IPS-20b (cell line): ENCODE data around the gene CDC73.
"Not testable (repeated sequence)": the region's sequence is repeated elsewhere in the genome, so short reads cannot be mapped to it uniquely, and the experiment has no call there.

Experiments used
- H3K27ac ChIP-seq: one replicate; pipeline ENCODE4 v1.5.1; 2013; ENCODE audit warnings: low read length
- H3K27me3 ChIP-seq: 2 replicates; pipeline ENCODE4 v1.6.1; 2013; ENCODE audit warnings: mild to moderate bottlenecking, low read length, inconsistent platforms; ENCODE audit not compliant: insufficient read depth
- H3K36me3 ChIP-seq: 2 replicates; pipeline ENCODE4 v1.6.1; 2013; ENCODE audit warnings: low read depth, mild to moderate bottlenecking, inconsistent platforms, low read length, moderate library complexity; ENCODE audit not compliant: insufficient read depth
- H3K4me1 ChIP-seq: 2 replicates; pipeline ENCODE4 v1.6.1; 2013; ENCODE audit warnings: mild to moderate bottlenecking, control low read depth, inconsistent platforms, low read length, moderate library complexity; ENCODE audit not compliant: insufficient read depth
- H3K4me3 ChIP-seq: 2 replicates; pipeline ENCODE4 v1.5.1; 2013; ENCODE audit warnings: mild to moderate bottlenecking, low read length, inconsistent platforms
- H3K9ac ChIP-seq: 2 replicates; pipeline ENCODE4 v1.6.1; 2013; ENCODE audit warnings: low read depth, mild to moderate bottlenecking, inconsistent platforms, low read length, moderate library complexity
- H3K9me3 ChIP-seq: 2 replicates; pipeline ENCODE4 v1.6.1; 2013; ENCODE audit warnings: mild to moderate bottlenecking, low read depth, low read length, inconsistent platforms; ENCODE audit not compliant: insufficient read depth

Gene CDC73

GRCh38 chr1:193211539-193211938 is 89.7 kb downstream of the CDC73 start:
- Histone ChIP-seq H3K36me3 (peaks cover 37% of the 10 kb centered on the region), H3K27ac (no peak overlapping the region), H3K4me3 (no peak overlapping the region)

GRCh38 chr1:193212637-193213036 is 90.8 kb downstream of the CDC73 start:
- H3K27me3 ChIP-seq, result no peaks in the 10 kb centered on the region
- H3K4me1 ChIP-seq, result peaks cover 11% of the 10 kb centered on the region; the same call in 1 of the 2 replicates
- H3K4me3 ChIP-seq, result no peak overlapping the region
- no peaks in the 10 kb centered on the region for H3K9me3 ChIP-seq
- H3K36me3 ChIP-seq, result peaks cover 32% of the 10 kb centered on the region
- no peak overlapping the region for H3K27ac ChIP-seq
- H3K9ac ChIP-seq, result no peak overlapping the region

More at GRCh38 chr1:193211539-193211938, 89.7 kb downstream of the CDC73 start:
- H3K27me3 ChIP-seq, result no peaks in the 10 kb centered on the region
- peaks cover 6% of the 10 kb centered on the region; the same call in 1 of the 2 replicates for H3K4me1 ChIP-seq
- peaks cover 6% of the 10 kb centered on the region; the same call in 1 of the 2 replicates for H3K9me3 ChIP-seq
- H3K9ac ChIP-seq, result no peak overlapping the region

- no peak overlapping the region for H3K27ac ChIP-seq
- H3K27me3 ChIP-seq, result no peaks in the 10 kb centered on the region
- H3K9me3 ChIP-seq, result no peaks in the 10 kb centered on the region
- H3K9ac ChIP-seq, result no peak overlapping the region
- no peak overlapping the region for H3K4me3 ChIP-seq
- H3K4me1 ChIP-seq, result peaks cover 11% of the 10 kb centered on the region; the same call in 1 of the 2 replicates
- H3K36me3 ChIP-seq, result peaks cover 38% of the 10 kb centered on the region
Observed at GRCh38 chr1:193213998-193214397, 92.2 kb downstream of the CDC73 start.

GRCh38 chr1:193216920-193217319 is 95.1 kb downstream of the CDC73 start:
- no peak overlapping the region for H3K27ac ChIP-seq
- peaks cover 43% of the 10 kb centered on the region for H3K36me3 ChIP-seq
- H3K27me3 ChIP-seq, result no peaks in the 10 kb centered on the region
- H3K9ac ChIP-seq, result no peak overlapping the region
- H3K9me3 ChIP-seq, result no peaks in the 10 kb centered on the region
- peaks cover 22% of the 10 kb centered on the region; the same call in 1 of the 2 replicates for H3K4me1 ChIP-seq
- H3K4me3 ChIP-seq, result no peak overlapping the region

GRCh38 chr1:193219391-193219790 is 97.6 kb downstream of the CDC73 start:
- Histone ChIP-seq H3K27ac (no peak overlapping the region), H3K4me3 (no peak overlapping the region), H3K4me1 (peaks cover 25% of the 10 kb centered on the region; the same call in 1 of the 2 replicates), H3K27me3 (no peaks in the 10 kb centered on the region), H3K9me3 (no peaks in the 10 kb centered on the region), H3K9ac (no peak overlapping the region), H3K36me3 (peaks cover 22% of the 10 kb centered on the region)

GRCh38 chr1:193221651-193222050 is 99.8 kb downstream of the CDC73 start:
- no peak overlapping the region for H3K9ac ChIP-seq
- H3K4me3 ChIP-seq, result no peak overlapping the region
- peaks cover 17% of the 10 kb centered on the region; the same call in 1 of the 2 replicates for H3K36me3 ChIP-seq
- no peaks in the 10 kb centered on the region for H3K27me3 ChIP-seq
- H3K9me3 ChIP-seq, result no peaks in the 10 kb centered on the region
- no peak overlapping the region for H3K27ac ChIP-seq
- H3K4me1 ChIP-seq, result peaks cover 20% of the 10 kb centered on the region; the same call in 1 of the 2 replicates

- H3K4me3 ChIP-seq, result no peak overlapping the region
- H3K27ac ChIP-seq, result no peak overlapping the region
- H3K27me3 ChIP-seq, result no peaks in the 10 kb centered on the region
- no peak overlapping the region for H3K9ac ChIP-seq
- peaks cover 17% of the 10 kb centered on the region; the same call in 1 of the 2 replicates for H3K36me3 ChIP-seq
- H3K9me3 ChIP-seq, result no peaks in the 10 kb centered on the region
- H3K4me1 ChIP-seq, result peaks cover 17% of the 10 kb centered on the region; the same call in 1 of the 2 replicates
Observed at GRCh38 chr1:193222056-193222615, 100.3 kb downstream of the CDC73 start.

- Histone ChIP-seq H3K9me3 (no peaks in the 10 kb centered on the region), H3K36me3 (peaks cover 10% of the 10 kb centered on the region), H3K27me3 (no peaks in the 10 kb centered on the region), H3K9ac (no peak overlapping the region), H3K27ac (no peak overlapping the region), H3K4me3 (no peak overlapping the region), H3K4me1 (no peaks in the 10 kb centered on the region)
Observed at GRCh38 chr1:193229136-193229535, 107.3 kb downstream of the CDC73 start.

- H3K27ac ChIP-seq, H3K27me3 ChIP-seq, H3K4me3 ChIP-seq, H3K4me1 ChIP-seq, H3K9me3 ChIP-seq, H3K9ac ChIP-seq: not testable (repeated sequence)
- peaks cover 15% of the 10 kb centered on the region for H3K36me3 ChIP-seq
Observed at GRCh38 chr1:193231146-193231545, 109.3 kb downstream of the CDC73 start.

- Histone ChIP-seq H3K9ac (no peak overlapping the region), H3K27me3 (no peaks in the 10 kb centered on the region), H3K4me3 (no peak overlapping the region), H3K27ac (no peak overlapping the region), H3K36me3 (peaks cover 20% of the 10 kb centered on the region), H3K4me1 (no peaks in the 10 kb centered on the region), H3K9me3 (no peaks in the 10 kb centered on the region)
Observed at GRCh38 chr1:193234530-193234929, 112.7 kb downstream of the CDC73 start.

- H3K36me3 ChIP-seq, result peaks cover 20% of the 10 kb centered on the region
- H3K4me1 ChIP-seq, result no peaks in the 10 kb centered on the region
- H3K27me3 ChIP-seq, result no peaks in the 10 kb centered on the region
- H3K9ac ChIP-seq, result no peak overlapping the region
- no peak overlapping the region for H3K4me3 ChIP-seq
- H3K27ac ChIP-seq, result no peak overlapping the region
- H3K9me3 ChIP-seq, result no peaks in the 10 kb centered on the region
Observed at GRCh38 chr1:193237381-193237978, 115.6 kb downstream of the CDC73 start.

- no peak overlapping the region for H3K27ac ChIP-seq
- no peak overlapping the region for H3K9ac ChIP-seq
- no peak overlapping the region for H3K4me3 ChIP-seq
- peaks cover 10% of the 10 kb centered on the region; the same call in 1 of the 2 replicates for H3K36me3 ChIP-seq
- H3K4me1 ChIP-seq, result no peaks in the 10 kb centered on the region
- H3K9me3 ChIP-seq, result no peaks in the 10 kb centered on the region
- H3K27me3 ChIP-seq, result no peaks in the 10 kb centered on the region
Observed at GRCh38 chr1:193240609-193241008, 118.8 kb downstream of the CDC73 start.
